Nephron progenitor cell (in vitro differentiated cells): ENCODE measurements around the gene GCNT1.
"Not testable (repeated sequence)": the region's sequence is repeated elsewhere in the genome, so short reads cannot be mapped to it uniquely, and the experiment has no call there.

ENCODE experiments used
- DNase-seq: peaks from one replicate; pipeline ENCODE4 v3.0.0; 2021
- H3K27ac Mint-ChIP-seq: 2 replicates; pipeline ENCODE4 v1.8.0; 2021; ENCODE audit warnings: mild to moderate bottlenecking, moderate library complexity, mixed read lengths
- H3K27me3 Mint-ChIP-seq: 2 replicates; pipeline ENCODE4 v1.8.0; 2021; ENCODE audit warnings: mild to moderate bottlenecking, low read depth, mixed read lengths; ENCODE audit not compliant: poor library complexity
- H3K36me3 Mint-ChIP-seq: 2 replicates; pipeline ENCODE4 v1.8.0; 2021; ENCODE audit warnings: low read depth, mixed read lengths
- H3K4me1 Mint-ChIP-seq: 2 replicates; pipeline ENCODE4 v1.8.0; 2021; ENCODE audit warnings: mixed read lengths
- H3K4me3 Mint-ChIP-seq: 2 replicates; pipeline ENCODE4 v1.8.0; 2021; ENCODE audit warnings: mild to moderate bottlenecking, moderate library complexity, mixed read lengths
- H3K9me3 Mint-ChIP-seq: 2 replicates; pipeline ENCODE4 v1.8.0; 2021; ENCODE audit warnings: mild to moderate bottlenecking, moderate library complexity, mixed read lengths
- CTCF ChIP-seq: fragments of 200-600 bp; sonication (generic); IDR thresholded peaks from 2 replicates; pipeline ENCODE4 v1.5.0; 2021; ENCODE audit warnings: antibody characterized with exemption

Gene GCNT1

GRCh38 chr9:76426807-76427419 is 32.1 kb upstream of the GCNT1 start:
- no peak for TF ChIP-seq CTCF
- H3K4me3 Mint-ChIP-seq: no peak overlapping the region
- no peaks in the 10 kb centered on the region for H3K9me3 Mint-ChIP-seq
- DNase-seq: no peak
- H3K27me3 Mint-ChIP-seq: no peaks in the 10 kb centered on the region
- H3K27ac Mint-ChIP-seq: no peak overlapping the region
- H3K4me1 Mint-ChIP-seq: no peaks in the 10 kb centered on the region
- no peaks in the 10 kb centered on the region for H3K36me3 Mint-ChIP-seq

GRCh38 chr9:76431601-76432000 is 27.4 kb upstream of the GCNT1 start:
- Mint-ChIP-seq H3K36me3 (no peaks in the 10 kb centered on the region), H3K27me3 (no peaks in the 10 kb centered on the region), H3K4me1 (no peaks in the 10 kb centered on the region), H3K4me3 (no peak overlapping the region), H3K9me3 (peaks cover 9% of the 10 kb centered on the region), H3K27ac (no peak overlapping the region)
- DNase-seq: no peak
- TF ChIP-seq CTCF: no peak

- TF ChIP-seq CTCF: no peak
- H3K27me3 Mint-ChIP-seq: no peaks in the 10 kb centered on the region
- no peak overlapping the region for H3K4me3 Mint-ChIP-seq
- H3K4me1 Mint-ChIP-seq: no peaks in the 10 kb centered on the region
- H3K9me3 Mint-ChIP-seq: peaks cover 9% of the 10 kb centered on the region
- no peaks in the 10 kb centered on the region for H3K36me3 Mint-ChIP-seq
- no peak overlapping the region for H3K27ac Mint-ChIP-seq
- no peak for DNase-seq
These were observed 25.6 kb upstream of the GCNT1 start for GRCh38 chr9:76433406-76433805.

GRCh38 chr9:76433836-76434235 is 25.1 kb upstream of the GCNT1 start:
- Mint-ChIP-seq H3K4me3 (no peak overlapping the region), H3K9me3 (peaks cover 9% of the 10 kb centered on the region), H3K4me1 (no peaks in the 10 kb centered on the region), H3K27me3 (no peaks in the 10 kb centered on the region), H3K36me3 (no peaks in the 10 kb centered on the region), H3K27ac (no peak overlapping the region)
- TF ChIP-seq CTCF: no peak
- no peak for DNase-seq

GRCh38 chr9:76434897-76435296 is 24.1 kb upstream of the GCNT1 start:
- not testable (repeated sequence) for H3K27ac Mint-ChIP-seq, H3K36me3 Mint-ChIP-seq, DNase-seq, H3K4me3 Mint-ChIP-seq, H3K9me3 Mint-ChIP-seq, H3K4me1 Mint-ChIP-seq, H3K27me3 Mint-ChIP-seq

- H3K4me3 Mint-ChIP-seq, H3K36me3 Mint-ChIP-seq, DNase-seq, H3K4me1 Mint-ChIP-seq, H3K27ac Mint-ChIP-seq, H3K27me3 Mint-ChIP-seq: not testable (repeated sequence)
- peaks cover 14% of the 10 kb centered on the region for H3K9me3 Mint-ChIP-seq
These were observed 21.8 kb upstream of the GCNT1 start for GRCh38 chr9:76437017-76437699.
